K562 (cell line): Measurements from ENCODE around the gene SORCS2. TPM values are rescaled to one million over a fixed set of nuclear protein-coding genes. Genes with fewer than 3 reads are reported as not detected.

Experiments
- ATAC-seq: fragments of 200-7000 bp; cut with Tn5 transposase; 3 replicates; pipeline ENCODE4 v1.9.1; 2020; ENCODE audit warnings: moderate library complexity
- BruUV-seq: library from RNA; stranded (reverse); fragments of 400-500 nt; replicated peaks from 2 replicates; lab custom pipeline; 2021; lab: Mats Ljungman, UMichigan
- CTCF ChIA-PET: fragments of 300-600 bp; formaldehyde crosslinking; extraction: SDS; loops from one replicate; lab custom pipeline; 2021; ENCODE audit warnings: low intra/inter-chr PET ratio; lab: Yijun Ruan, JAX
- POLR2A ChIA-PET: fragments of 300-600, 350-650 bp; sonication (Branson Sonifier 250); formaldehyde crosslinking; extraction: SDS; loops from one replicate; lab custom pipeline; 2021; ENCODE audit warnings: antibody characterized with exemption, inconsistent platforms; lab: Yijun Ruan, JAX
- DNase-seq, 4 experiments: peaks; one replicate each; pipeline versions ENCODE4 v3.0.0 to v3.0.0-alpha.2; 2011 to 2018; ENCODE audit warnings: low spot score in 3 of 4, mixed read lengths in 3 of 4; ENCODE audit errors: extremely low read depth in 1 of 4
- FAIRE-seq: peaks from 2 replicates; lab custom pipeline; 2011; peaks lifted over from hg19 to GRCh38; lab: Jason Lieb, UNC
- H2AFZ ChIP-seq: 2 replicates; pipeline ENCODE4 v1.6.0; 2011; ENCODE audit warnings: low read depth, low read length, control low read depth, inconsistent platforms
- H3K27ac ChIP-seq: fragments of 200-600 bp; 3 replicates; pipeline ENCODE4 v1.8.0; 2011; ENCODE audit warnings: low read depth, mild to moderate bottlenecking, control low read depth, inconsistent platforms, low read length, moderate library complexity, mixed read lengths; ENCODE audit errors: extremely low read depth
- H3K27me3 ChIP-seq, 2 experiments: fragments of 300-600 bp in 1 of 2; 2 replicates in 1 of 2; 3 replicates in 1 of 2; pipeline versions ENCODE4 v1.6.0 to v1.8.0; 2011; ENCODE audit warnings: inconsistent platforms in 2 of 2, low read length in 2 of 2, mild to moderate bottlenecking in 1 of 2, mixed read lengths in 1 of 2, moderate library complexity in 1 of 2; ENCODE audit not compliant: control insufficient read depth in 2 of 2, insufficient read depth in 2 of 2
- H3K36me3 ChIP-seq: fragments of 300-600 bp; 3 replicates; pipeline ENCODE4 v1.8.0; 2011; ENCODE audit warnings: mild to moderate bottlenecking, low read length, inconsistent platforms; ENCODE audit not compliant: control insufficient read depth, insufficient read depth
- H3K4me1 ChIP-seq, 2 experiments: fragments of 200-600 bp in 1 of 2; replicated peaks in 1 of 2; 2 replicates in 1 of 2; 3 replicates in 1 of 2; pipeline versions ENCODE4 v1.5.1 to v1.8.0; 2011; ENCODE audit warnings: inconsistent platforms in 2 of 2, low read length in 2 of 2, mild to moderate bottlenecking in 1 of 2, mixed read lengths in 1 of 2, moderate library complexity in 1 of 2; ENCODE audit not compliant: control insufficient read depth in 2 of 2, insufficient read depth in 2 of 2
- H3K4me2 ChIP-seq: 2 replicates; pipeline ENCODE4 v1.6.1; 2011; ENCODE audit warnings: low read length, control low read depth, inconsistent platforms, mixed read lengths; ENCODE audit not compliant: insufficient read depth
- H3K4me3 ChIP-seq: fragments of 200-600 bp; sonication (generic), shearing (Covaris generic); 2 replicates; pipeline ENCODE4 v1.5.1; 2016; ENCODE audit warnings: control low read depth, inconsistent platforms
- H3K79me2 ChIP-seq: fragments of 200-600 bp; 3 replicates; pipeline ENCODE4 v1.8.0; 2011; ENCODE audit warnings: low read length, inconsistent platforms; ENCODE audit not compliant: control insufficient read depth, insufficient read depth
- H3K9ac ChIP-seq, 2 experiments: 2 replicates each; pipeline versions ENCODE4 v1.6.0 to v1.6.1; 2011; ENCODE audit warnings: low read depth in 2 of 2, low read length in 2 of 2, control low read depth in 1 of 2, inconsistent platforms in 1 of 2, mild to moderate bottlenecking in 1 of 2, mixed read lengths in 1 of 2; ENCODE audit not compliant: insufficient read depth in 1 of 2
- H3K9me1 ChIP-seq: one replicate; pipeline ENCODE4 v1.6.0; 2011; ENCODE audit warnings: inconsistent platforms, mild to moderate bottlenecking, low read length, moderate library complexity; ENCODE audit not compliant: control insufficient read depth, insufficient read depth
- H3K9me3 ChIP-seq: replicated peaks from 2 replicates; pipeline ENCODE4 v1.5.1; 2011; ENCODE audit warnings: low read depth, low read length, inconsistent platforms; ENCODE audit not compliant: control insufficient read depth, insufficient read depth
- H4K20me1 ChIP-seq: replicated peaks from 2 replicates; pipeline ENCODE4 v1.6.1; 2011; ENCODE audit warnings: low read length, inconsistent platforms, mixed read lengths; ENCODE audit not compliant: control insufficient read depth, insufficient read depth
- BCOR ChIP-seq: fragments of 450-650 bp; IDR thresholded peaks from 2 replicates; pipeline ENCODE4 v1.6.1; 2016
- PHTF2 ChIP-seq: fragments of 250-450 bp; sonication (Bioruptor Pico); IDR thresholded peaks from 2 replicates; pipeline ENCODE4 v1.5.0; 2021; ENCODE audit warnings: mild to moderate bottlenecking
- RFX7 ChIP-seq: fragments of 250-450 bp; sonication (Bioruptor Pico); IDR thresholded peaks from 2 replicates; pipeline ENCODE4 v1.5.1; 2021; ENCODE audit warnings: mild to moderate bottlenecking
- ZBTB1 ChIP-seq: sonication (generic); formaldehyde crosslinking; IDR thresholded peaks from 2 replicates; pipeline ENCODE4 v1.8.1; 2023; ENCODE audit warnings: missing genetic modification reagents, low read depth, mild to moderate bottlenecking, borderline replicate concordance
- ZNF76 ChIP-seq: fragments of 250-450 bp; sonication (Bioruptor Pico); IDR thresholded peaks from 2 replicates; pipeline ENCODE4 v1.4.0; 2020; ENCODE audit warnings: mild to moderate bottlenecking, moderate library complexity, borderline replicate concordance
- WGBS: fragments of 100-300 bp; shearing (Covaris generic); methylation state at CpG from one replicate; pipeline ENCODE4 v1.1.6; 2016; ENCODE audit warnings: low coverage, mixed read lengths; ENCODE audit not compliant: insufficient coverage; ENCODE audit errors: missing lambda C conversion rate; 5-methylcytosine and 5-hydroxymethylcytosine counted together
- in situ Hi-C: fragments of 300-500 bp; cut with MboI; formaldehyde crosslinking; loops from 4 replicates; pipeline ENCODE4 v1.15.0; 2018; ENCODE audit warnings: inconsistent platforms, mixed read lengths
- intact Hi-C: fragments of 100-400 bp; cut with micrococcal nuclease; formaldehyde crosslinking; loops from 2 replicates; pipeline ENCODE4 v1.14.2; 2022
- polyA plus RNA-seq, 8 experiments: library from polyadenylated mRNA; depleted of rRNA in 4 of 8; stranded (reverse) in 5 of 8; unstranded in 3 of 8; fragments of >200 nt; fragmentation: Nextera tagmentation in 2 of 8; fragmentation: Illumina TruSeq in 1 of 8; extraction: Ambion mirVana in 2 of 8; extraction: Trizol in 1 of 8; gene quantifications; 2 replicates each; pipeline versions ENCODE4 v1.2.1 to v1.2.3, GENCODE V29; 2011 to 2014; ENCODE audit warnings: inconsistent platforms in 1 of 8, missing spikeins in 1 of 8
- total RNA-seq, 7 experiments: library from RNA; depleted of rRNA in 6 of 7; stranded (reverse); fragments of >200 nt in 6 of 7; fragmentation: Illumina TruSeq in 2 of 7; extraction: Trizol in 2 of 7; gene quantifications; 2 replicates each; pipeline versions ENCODE4 v1.2.1 to v1.2.3, GENCODE V29; 2011 to 2021; ENCODE audit warnings: low replicate concordance in 1 of 7
- TF ChIP-seq, protein P1 (sequence below): fragments of 250-450 bp; sonication (Bioruptor Pico); IDR thresholded peaks from 2 replicates; pipeline ENCODE4 v1.6.1; 2021; ENCODE audit warnings: mild to moderate bottlenecking
- TF ChIP-seq, protein P2 (sequence below): fragments of 250-450 bp; sonication (Bioruptor Pico); IDR thresholded peaks from 2 replicates; pipeline ENCODE4 v1.4.0; 2020; ENCODE audit warnings: borderline replicate concordance

Gene SORCS2
- total and polyA plus RNA-seq, 9 of the 15 experiments (the other 6 are each of a cell fraction or from before 2014, with no cell fraction given): not detected

DNA sequence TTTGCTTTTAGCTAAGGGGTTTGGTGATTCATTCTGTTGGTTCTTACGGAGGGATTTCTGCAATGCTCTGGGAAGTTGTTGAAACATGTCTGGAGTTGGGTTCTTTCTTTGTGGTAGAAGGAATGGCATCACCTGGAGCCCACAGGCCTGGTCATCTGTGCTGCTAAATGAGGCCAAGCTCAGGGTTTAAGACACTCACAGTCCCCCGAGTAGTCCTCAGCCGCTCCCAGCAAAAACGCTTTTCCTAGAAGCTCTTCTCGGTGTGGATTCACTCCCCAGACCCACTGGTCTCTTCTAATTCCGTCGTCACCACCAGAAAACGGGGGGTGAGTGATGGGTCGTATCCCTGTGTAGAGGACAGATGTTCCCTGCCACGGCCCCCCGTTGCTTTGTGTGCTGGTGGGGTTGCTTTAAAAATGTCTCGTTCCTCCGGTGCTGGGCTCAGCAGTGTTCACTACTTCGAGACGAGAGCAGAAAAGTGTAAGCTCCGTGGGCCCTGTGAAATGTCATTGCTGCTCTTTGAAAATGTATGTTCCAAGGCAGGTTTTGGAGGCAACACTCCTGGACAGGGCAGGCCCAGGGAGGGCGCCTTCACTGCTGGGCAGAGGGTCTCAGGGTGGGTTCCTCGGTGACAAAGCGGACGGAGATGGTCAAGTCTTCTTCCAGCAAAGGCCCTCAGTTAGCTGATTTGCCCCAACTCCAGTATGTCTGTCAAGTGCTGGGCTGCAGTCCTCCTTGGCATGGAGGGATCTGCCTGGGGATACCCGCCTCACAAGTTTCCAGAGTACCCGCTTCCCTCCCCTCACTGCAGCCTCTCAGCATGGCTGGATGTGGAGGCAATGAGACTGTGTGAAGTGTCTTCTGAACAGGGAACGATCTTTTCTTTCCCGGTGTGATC is 205.1 kb downstream of the SORCS2 start:
- DNase-seq (no peak), FAIRE-seq (no peak), ATAC-seq (no peak)
- Histone ChIP-seq H3K27ac (no peak overlapping the region), H3K36me3 (no peaks in the 10 kb centered on the region), H3K79me2 (no peaks in the 10 kb centered on the region), H3K27me3 (peaks cover 11 to 49% of the 10 kb centered on the region in 2 experiments; a peak in 4 of 5 replicates), H4K20me1 (peaks cover 11% of the 10 kb centered on the region), H2AFZ (no peak overlapping the region), H3K9me3 (no peaks in the 10 kb centered on the region), H3K4me2 (no peak overlapping the region), H3K4me1 (no peaks in the 10 kb centered on the region), H3K4me3 (no peak overlapping the region), H3K9ac (no peak overlapping the region), H3K9me1 (peaks cover 2% of the 10 kb centered on the region)
- intact Hi-C loops: no loop called here
- ChIA-PET CTCF (no interaction called here), POLR2A (interaction anchor here (0.6 kb wide), 2 partner anchors 56 to 1265 kb away, joined by 3 to 4 read pairs; no protein-coding TSS in a partner anchor)
- in situ Hi-C loops: no loop called here
- WGBS: 2% methylated on average over 22 of the region's 24 CpGs
- BruUV-seq: no TSS peak
- no peak for TF ChIP-seq BCOR
- no peak for TF ChIP-seq RFX7 (CRISPR knock-in tag)
- TF ChIP-seq, protein P1, sequence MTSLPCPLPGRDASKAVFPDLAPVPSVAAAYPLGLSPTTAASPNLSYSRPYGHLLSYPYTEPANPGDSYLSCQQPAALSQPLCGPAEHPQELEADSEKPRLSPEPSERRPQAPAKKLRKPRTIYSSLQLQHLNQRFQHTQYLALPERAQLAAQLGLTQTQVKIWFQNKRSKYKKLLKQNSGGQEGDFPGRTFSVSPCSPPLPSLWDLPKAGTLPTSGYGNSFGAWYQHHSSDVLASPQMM (CRISPR knock-in tag): no peak
- no peak for TF ChIP-seq PHTF2
- TF ChIP-seq ZBTB1: no peak
- no peak for TF ChIP-seq ZNF76 (CRISPR knock-in tag)
- TF ChIP-seq, protein P2, sequence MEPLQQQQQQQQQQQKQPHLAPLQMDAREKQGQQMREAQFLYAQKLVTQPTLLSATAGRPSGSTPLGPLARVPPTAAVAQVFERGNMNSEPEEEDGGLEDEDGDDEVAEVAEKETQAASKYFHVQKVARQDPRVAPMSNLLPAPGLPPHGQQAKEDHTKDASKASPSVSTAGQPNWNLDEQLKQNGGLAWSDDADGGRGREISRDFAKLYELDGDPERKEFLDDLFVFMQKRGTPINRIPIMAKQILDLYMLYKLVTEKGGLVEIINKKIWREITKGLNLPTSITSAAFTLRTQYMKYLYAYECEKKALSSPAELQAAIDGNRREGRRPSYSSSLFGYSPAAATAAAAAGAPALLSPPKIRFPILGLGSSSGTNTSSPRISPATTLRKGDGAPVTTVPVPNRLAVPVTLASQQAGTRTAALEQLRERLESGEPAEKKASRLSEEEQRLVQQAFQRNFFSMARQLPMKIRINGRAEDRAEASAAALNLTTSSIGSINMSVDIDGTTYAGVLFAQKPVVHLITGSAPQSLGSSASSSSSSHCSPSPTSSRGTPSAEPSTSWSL (CRISPR knock-in tag): no peak
